ENCODE measurements around the gene DCDC2C. TPM values are rescaled to one million over a fixed set of nuclear protein-coding genes. Genes with fewer than 3 reads are reported as not detected.

The DCDC2C gene
- total RNA-seq, 1 donor from 2014 or later, result not detected

DNA sequence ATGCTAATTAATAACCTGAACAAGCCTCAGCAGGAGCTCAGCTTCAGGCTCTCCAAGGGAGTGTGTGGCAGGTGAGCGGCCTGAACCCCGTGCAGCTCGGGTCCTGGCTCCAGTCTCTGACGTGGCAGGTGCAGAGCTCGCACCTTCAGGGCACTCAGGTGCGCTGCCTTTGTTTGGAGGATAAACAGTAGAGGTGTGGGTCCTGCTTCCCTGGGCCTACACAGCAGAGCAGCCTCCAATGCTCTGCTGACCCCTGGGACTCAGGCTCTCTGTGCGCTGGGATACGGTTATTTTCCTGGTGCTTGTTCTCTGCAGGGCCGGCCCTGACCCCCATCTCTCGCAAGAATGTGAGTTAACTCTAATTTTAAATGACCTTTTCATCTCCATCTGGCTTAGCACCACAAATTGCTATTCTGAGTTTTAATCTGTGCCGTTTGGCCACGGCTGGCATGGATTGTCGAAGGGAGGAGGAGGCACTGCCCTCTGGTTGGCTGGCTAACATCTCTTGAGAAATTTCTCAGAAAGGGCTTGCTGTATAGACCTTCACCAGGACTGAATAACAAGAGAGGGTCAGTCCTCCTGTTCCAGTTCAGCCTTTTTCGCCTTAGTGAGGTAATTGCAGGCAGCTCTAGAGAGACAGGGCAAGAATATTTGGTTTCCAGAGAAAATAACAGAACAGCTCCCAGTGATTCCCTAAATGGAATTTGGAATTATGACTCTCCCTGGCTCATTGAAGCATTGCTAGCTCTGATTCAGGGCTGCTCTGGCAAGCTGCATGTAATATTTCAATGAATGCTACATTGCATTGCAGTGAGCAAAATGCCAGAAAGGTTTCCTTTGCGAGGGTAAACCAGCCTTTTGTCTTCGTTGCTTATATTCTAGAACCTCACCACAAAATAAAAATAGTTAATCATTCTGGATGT is 161.8 kb downstream of the DCDC2C start:
- Mint-ChIP-seq H3K4me3 (no peak overlapping the region), H3K4me1 (ENCODE audit: unreplicated experiment) (peaks cover 6% of the 10 kb centered on the region), H3K36me3 (no peaks in the 10 kb centered on the region), H3K27me3 (no peaks in the 10 kb centered on the region), H3K27ac (no peak overlapping the region), H3K9me3 (no peaks in the 10 kb centered on the region)
- TF ChIP-seq, protein P1, sequence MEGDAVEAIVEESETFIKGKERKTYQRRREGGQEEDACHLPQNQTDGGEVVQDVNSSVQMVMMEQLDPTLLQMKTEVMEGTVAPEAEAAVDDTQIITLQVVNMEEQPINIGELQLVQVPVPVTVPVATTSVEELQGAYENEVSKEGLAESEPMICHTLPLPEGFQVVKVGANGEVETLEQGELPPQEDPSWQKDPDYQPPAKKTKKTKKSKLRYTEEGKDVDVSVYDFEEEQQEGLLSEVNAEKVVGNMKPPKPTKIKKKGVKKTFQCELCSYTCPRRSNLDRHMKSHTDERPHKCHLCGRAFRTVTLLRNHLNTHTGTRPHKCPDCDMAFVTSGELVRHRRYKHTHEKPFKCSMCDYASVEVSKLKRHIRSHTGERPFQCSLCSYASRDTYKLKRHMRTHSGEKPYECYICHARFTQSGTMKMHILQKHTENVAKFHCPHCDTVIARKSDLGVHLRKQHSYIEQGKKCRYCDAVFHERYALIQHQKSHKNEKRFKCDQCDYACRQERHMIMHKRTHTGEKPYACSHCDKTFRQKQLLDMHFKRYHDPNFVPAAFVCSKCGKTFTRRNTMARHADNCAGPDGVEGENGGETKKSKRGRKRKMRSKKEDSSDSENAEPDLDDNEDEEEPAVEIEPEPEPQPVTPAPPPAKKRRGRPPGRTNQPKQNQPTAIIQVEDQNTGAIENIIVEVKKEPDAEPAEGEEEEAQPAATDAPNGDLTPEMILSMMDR (conservative IDR thresholded peaks at IDR 0.05), result no peak
- no peak for DNase-seq (ENCODE audit: extremely low spot score, unreplicated experiment)

DNA sequence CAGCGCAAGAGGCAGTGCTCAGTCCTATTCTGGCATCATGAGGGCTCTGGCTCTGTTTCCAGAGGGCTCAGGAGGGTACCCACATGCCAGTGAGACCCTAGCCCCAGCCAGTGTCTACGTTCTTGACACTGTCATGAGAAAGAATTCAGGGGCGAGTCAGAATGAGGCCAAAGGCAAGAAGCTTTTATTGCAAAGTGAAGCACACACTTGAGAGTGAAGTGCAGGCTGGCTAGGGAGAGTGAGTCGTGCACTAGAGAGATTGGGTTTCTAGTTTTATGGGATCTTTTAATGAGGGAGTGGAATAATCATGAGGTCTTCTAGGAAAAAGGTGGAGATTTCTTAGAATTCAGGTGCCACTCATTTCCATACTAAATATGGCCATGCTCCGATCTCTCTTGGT is 164.1 kb downstream of the DCDC2C start:
- DNase-seq (ENCODE audit: extremely low spot score, unreplicated experiment), result no peak
- TF ChIP-seq, protein P1 (conservative IDR thresholded peaks at IDR 0.05), result no peak
- Mint-ChIP-seq H3K27ac (no peak overlapping the region), H3K27me3 (no peaks in the 10 kb centered on the region), H3K36me3 (no peaks in the 10 kb centered on the region), H3K4me3 (no peak overlapping the region), H3K9me3 (no peaks in the 10 kb centered on the region), H3K4me1 (ENCODE audit: unreplicated experiment) (peaks cover 6% of the 10 kb centered on the region)

DNA sequence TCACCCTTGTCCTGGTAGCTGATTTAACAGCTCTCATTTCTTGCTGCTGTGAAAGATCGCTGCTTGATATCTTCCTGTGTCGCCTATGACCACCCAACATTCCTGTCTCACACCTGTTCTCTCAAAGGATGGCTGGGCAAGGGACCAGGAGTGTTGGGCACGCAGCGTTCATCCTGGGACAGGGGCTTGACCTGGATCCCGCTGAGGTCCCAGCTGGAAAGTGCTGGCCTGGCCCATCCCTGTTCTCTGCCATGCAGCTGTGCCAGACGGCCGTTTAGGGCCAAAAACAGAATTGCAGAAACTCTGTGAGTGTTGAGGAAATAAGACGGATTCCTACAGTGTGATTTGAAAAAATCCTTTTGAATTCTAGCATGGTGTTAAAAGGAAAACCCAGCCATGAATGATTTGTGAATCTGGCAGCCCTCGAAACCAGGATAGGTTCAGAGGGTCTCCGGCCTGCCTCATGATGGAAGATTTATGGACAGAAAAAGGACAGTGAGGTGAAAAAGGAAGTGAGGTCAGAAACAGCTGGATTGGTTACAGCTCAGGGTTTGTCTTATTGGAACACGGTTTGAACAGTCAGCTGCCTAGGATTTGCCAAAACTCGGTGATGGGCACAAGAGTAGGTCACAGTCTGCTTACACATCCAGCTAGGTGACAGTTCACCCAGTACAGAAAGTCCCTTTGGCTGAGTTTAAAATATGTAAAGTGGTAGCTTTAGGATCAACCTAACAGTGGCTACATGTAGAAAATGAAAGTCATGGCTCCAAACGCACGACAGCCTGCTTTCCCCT is 164.8 kb downstream of the DCDC2C start:
- Mint-ChIP-seq H3K36me3 (no peaks in the 10 kb centered on the region), H3K4me3 (no peak overlapping the region), H3K4me1 (ENCODE audit: unreplicated experiment) (peaks cover 6% of the 10 kb centered on the region), H3K9me3 (no peaks in the 10 kb centered on the region), H3K27ac (no peak overlapping the region), H3K27me3 (no peaks in the 10 kb centered on the region)
- TF ChIP-seq, protein P1 (conservative IDR thresholded peaks at IDR 0.05), result no peak
- no peak for DNase-seq (ENCODE audit: extremely low spot score, unreplicated experiment)

DNA sequence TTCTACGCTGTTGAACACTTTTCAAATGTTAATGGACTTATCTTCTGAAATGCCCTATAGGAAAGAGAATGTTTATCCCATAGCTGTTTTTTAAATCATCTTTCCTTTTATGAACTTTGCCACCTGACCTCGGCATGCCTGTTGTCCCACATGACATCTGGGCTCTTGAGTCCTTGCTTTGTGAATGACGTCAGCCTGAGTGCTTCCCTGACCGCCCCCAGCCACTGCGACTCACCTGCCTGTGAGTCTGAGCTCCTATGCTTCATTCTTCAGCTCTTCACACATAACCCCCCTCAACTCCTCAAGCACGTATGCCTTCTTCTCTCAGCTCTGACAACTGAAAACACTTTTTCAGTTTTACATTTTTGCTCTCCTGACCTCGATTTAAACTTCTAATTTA is 166.8 kb downstream of the DCDC2C start:
- H3K4me1 Mint-ChIP-seq (ENCODE audit: unreplicated experiment), result peaks cover 3% of the 10 kb centered on the region
- no peaks in the 10 kb centered on the region for H3K27me3 Mint-ChIP-seq
- no peak overlapping the region for H3K4me3 Mint-ChIP-seq
- H3K9me3 Mint-ChIP-seq, result no peaks in the 10 kb centered on the region
- no peak overlapping the region for H3K27ac Mint-ChIP-seq
- TF ChIP-seq, protein P1 (conservative IDR thresholded peaks at IDR 0.05), result no peak
- H3K36me3 Mint-ChIP-seq, result no peaks in the 10 kb centered on the region
- no peak for DNase-seq (ENCODE audit: extremely low spot score, unreplicated experiment)

DNA sequence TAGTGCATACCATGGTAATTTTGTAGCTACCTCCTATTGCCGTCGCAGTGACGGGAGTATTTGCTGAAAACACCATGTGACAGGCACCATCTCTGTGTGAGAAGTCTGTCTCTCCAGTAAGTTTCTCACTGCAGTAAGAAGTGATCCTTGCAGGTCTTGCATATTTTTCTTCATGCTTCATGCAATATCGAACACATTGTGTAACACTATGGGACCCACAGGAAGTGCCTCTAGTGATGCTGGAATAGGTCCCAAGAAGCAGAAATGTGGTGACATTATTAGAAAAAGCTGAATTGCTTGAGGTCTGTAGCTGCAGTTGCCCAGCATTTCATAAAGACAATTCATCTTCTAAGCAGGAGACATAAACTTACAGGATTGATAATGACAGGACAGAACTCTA is 167.6 kb downstream of the DCDC2C start:
- H3K27me3 Mint-ChIP-seq, result no peaks in the 10 kb centered on the region
- H3K27ac Mint-ChIP-seq, result no peak overlapping the region
- TF ChIP-seq, protein P1 (conservative IDR thresholded peaks at IDR 0.05), result no peak
- H3K9me3 Mint-ChIP-seq, result no peaks in the 10 kb centered on the region
- DNase-seq (ENCODE audit: extremely low spot score, unreplicated experiment), result no peak
- no peaks in the 10 kb centered on the region for H3K36me3 Mint-ChIP-seq
- H3K4me1 Mint-ChIP-seq (ENCODE audit: unreplicated experiment), result no peaks in the 10 kb centered on the region
- no peak overlapping the region for H3K4me3 Mint-ChIP-seq
